Brain pericyte (primary cell): ENCODE data around the gene RIPOR2.
A peak's percentile ranks its signal among the peaks of the same experiment; 100 is the strongest.
"Not testable (repeated sequence)": the region's sequence is repeated elsewhere in the genome, so short reads cannot be mapped to it uniquely, and the experiment has no call there.

Source experiments
- DNase-seq: peaks from one replicate; pipeline ENCODE4 v3.0.0-alpha.2; 2012; ENCODE audit warnings: low read depth, low spot score

The RIPOR2 gene

DNA sequence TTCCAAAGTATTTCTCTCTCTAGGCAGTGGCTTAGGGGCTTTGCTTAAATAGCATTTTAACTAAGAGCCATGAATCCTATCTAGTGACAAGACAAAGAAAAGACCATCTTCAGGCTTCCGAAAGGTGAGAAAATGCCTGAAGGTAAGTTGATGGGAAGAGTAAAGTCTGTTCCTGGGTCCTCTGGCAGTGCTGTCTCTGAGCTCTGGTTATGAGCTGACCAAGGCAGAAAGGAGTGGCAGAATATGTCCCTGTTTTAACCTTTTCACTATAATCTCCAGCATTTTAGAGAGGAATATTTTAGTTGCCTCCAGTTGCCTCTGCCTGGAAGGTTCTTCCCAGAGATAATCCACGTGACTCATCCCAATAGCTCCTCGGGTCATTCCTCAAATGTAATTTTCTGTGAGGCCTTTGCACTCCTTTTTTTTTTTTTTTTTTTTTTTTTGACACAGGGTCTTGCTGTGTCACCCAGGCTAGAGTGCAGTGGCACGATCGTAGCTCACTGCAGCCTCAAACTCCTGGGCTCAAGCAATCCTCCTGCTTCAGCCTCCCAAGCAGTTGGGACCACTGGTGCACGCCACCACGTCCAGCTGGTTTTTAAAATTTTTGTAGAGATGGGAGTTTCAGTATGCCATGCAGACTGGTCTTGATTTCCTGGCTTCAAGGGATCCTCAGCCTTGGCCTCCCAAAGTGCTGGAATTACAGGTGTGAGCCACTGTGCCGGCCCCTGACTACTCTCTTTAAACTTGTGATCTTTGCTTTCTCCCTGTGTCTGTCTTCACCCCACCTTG, 133.3 kb downstream of the RIPOR2 start:
- no peak for DNase-seq

DNA sequence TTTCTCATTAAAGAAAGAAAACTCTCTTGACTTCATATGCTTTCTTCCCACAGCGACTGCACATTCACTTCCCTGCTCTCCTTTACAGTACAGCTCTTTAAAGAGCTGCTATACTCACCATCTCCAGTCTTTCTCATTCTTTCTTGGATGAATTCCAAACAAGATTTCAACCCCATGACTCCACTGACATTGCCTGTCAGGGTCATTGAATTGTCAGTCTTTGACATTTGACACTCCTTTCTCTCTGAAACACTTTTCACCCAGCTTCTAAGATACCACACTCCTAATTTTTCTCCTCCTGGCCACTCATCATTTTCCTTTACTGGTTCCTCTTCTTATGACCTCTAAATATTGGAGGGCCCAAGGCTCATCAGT, 136.2 kb downstream of the RIPOR2 start:
- DNase-seq = no peak

DNA sequence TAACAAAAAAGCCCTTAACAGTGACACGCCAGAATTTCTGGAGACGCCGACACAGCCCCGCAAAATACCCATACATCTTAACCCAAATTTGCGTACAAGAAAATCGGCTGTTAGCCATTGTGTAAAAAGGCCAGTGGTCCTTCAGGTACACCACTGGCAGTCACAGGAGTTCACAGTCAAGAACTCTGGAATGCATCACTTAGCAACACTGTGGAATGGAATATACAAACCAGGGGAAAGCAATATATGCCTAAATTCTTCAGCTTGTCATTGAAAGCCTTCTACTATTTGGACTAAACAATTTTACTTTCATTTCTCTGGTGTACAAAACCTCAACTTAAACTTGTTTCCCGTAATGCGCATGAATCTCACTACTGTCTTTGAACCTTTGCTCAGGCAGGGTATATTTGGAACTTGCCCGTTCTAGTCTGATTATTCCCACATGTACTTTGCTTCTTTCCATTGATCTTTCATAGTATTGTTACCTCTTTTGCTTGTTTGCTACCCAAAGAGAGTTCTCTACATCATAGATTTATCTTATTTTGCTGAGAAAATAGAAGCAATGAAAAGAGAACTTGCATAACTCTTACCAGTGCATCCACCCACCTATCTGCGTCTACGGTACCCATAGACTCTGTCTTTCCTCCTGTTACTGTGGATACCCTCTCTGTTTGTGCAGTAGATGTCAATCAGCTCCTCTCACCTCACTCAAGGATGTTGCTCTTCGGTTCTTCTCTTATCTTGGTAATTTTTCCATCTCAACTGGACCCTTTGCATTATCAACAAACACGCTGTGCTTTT, 136.8 kb downstream of the RIPOR2 start, which contains the start of gene ARMH2:
TSS of gene ARMH2 (minus strand) at position 178 of the 801 bp plus-strand sequence. CDS start at position 118, 60 bp downstream.
- DNase-seq = no peak

DNA sequence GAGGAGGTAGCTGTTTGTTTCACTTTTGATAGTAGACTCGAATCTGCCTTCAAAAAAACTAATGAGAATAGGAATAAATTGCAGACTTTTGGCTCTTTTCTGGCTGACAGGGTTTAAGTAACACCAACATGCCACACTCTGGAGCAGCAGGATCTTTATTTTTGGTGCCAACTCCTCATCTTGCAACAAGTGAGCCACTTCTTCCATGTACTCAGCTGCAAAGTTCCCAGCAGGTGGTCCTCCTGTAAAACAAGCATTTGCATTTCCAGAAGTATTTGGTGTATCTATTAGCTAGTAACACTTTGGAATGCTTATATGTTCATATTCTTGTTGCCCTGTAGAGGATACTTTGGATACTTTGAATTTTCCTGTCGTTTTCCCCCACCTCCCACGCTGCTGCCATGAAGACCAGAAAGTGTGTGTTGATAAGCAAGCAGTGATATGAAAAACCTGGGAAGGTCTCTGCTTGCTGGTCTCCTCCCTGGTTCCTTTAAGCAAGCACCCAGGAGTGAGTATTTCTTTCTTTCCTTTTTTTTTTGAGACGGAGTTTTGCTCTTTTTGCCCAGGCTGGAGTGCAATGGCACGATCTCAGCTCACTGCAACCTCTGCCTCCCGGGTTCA, 138.1 kb downstream of the RIPOR2 start:
- DNase-seq = no peak

DNA sequence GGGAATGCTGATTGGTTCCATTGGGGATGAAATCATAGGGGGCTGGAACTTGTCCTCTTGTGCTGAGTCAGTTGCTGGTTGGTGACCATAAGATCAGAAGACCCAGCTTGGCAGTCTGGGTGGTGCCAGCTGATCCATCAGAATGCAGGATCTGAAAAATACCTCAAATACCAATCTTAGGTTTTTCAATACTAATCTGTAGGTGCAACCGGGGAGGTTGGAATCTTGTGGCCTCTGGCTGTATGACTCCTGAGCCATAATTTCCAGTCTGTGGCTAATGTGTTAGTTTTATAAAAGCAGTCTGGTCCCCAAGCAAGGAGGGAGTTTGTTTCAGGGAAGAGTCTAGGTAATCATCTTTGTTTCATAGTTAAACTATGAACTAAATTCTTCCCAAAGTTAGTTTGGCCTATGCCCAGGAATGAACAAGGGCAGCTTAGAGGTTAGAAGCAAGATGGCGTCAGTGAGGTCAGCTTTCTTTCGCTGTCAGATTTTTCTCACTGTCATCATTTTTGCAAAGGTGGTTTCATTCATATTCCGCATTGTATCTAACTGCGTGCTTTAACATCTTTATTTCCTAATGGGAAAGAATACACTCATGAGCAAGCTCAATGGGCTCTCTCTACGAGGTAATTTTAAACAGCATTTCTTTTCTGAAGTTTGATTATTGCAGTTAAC, 139.0 kb downstream of the RIPOR2 start:
- DNase-seq = no peak

DNA sequence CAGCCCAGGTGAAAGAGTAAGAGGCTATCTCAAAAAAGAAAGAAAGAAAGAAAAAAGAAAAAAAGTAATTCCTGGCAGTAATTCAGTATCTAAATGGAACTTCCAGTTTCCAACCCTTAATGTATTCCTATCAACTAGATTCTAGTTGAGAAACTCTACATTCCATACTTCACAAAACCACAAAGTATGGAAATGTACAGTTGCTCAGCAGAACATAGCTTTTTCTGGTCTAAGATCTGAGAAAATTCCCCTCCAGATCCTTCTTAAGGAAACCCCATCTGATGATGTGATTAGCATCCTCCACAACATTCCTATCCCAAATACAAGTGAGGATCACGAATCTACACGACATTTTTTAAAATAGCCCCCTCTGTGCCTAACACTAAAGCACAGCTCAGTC, 140.7 kb downstream of the RIPOR2 start:
- DNase-seq = no peak

DNA sequence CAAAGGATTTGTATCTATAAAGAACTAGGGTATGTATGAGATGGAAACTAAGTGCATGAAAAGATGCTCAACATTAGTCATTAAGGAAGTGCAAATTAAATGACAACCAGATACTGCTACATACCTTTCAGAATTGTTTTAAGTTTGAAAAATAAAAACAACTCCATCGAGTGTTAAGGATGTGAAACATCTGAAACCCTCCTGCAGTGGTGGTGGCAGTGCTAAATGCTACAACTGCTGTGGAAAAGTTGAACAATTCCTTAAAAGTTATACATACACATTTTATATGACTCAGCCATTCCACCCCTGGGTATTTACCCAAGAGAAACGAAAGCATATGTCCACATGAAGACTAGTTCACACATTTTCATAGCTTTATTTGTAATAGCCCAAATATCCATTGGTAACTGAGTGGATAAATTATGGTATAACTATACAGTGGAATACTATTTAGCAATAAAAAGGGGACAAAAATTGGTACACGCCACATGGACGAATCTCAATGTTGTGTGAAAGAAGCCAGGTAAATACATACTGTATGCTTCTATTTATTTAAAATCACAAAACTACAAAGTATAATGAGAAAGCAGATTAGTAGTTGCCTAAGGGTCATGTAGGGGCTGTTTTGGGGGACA, 147.6 kb downstream of the RIPOR2 start:
- no peak for DNase-seq

DNA sequence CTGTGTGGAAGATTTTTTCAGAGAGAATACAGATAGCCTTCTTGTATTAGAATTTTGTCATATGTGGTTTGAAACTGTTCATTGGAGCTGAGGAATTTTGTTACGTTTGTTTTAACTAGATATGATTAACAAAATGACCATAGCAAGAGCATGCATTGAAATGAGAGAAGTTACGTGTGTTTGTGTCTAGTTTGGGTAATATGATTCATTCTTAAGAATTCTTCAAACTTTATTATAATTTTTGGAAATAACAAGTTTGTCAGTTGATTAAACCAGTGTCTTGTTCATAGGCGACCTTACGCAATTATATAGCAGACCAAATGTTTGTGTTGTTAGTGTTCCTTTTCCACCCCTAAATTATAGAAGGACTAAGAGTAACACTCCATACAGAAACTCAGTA, 155.6 kb downstream of the RIPOR2 start:
- DNase-seq = no peak

DNA sequence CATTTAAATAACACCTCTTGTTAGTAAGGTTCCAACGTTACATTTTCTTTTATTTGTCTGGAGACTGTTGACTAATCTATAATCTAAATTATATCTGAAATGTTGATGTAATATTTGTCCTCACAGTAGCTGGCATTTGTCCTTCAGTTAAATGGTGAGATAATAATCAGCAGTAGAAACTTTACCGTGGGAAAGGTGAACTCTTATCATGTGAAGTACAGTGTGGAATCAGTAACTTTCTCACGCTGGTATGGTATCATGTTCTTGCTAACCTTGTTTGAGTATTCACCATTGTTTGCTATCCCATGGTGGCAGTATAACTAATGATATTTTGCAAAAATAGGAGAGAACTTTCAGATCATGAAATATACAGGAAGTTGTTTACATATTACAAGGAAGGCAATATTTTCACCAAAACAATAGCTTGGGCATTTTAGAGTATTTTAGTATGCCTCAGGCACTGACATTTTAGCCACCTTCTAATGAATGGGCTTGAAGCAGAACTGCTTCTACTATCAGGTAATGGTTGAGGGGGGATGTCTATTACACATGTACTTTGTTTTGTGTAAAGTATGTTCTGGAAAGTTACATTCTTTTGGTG, 156.2 kb downstream of the RIPOR2 start:
- DNase-seq = no peak

DNA sequence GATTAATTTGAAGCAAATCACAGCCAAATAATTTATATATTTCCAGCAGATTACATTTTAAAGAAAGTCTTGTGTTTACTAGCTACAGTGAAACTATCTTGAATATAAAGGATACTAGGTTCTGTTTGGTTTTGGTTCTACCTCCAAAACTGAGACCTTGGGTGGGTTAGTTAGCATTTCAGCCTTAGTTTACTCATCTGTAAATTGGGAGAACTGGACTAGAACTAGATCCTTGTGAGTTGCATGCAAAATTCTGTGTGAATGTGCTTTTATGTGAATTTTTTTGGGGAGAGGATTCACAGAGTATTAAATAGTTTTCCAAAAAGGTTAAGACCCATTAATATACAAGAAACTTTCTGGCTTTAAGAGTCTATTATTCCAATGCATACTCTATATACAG, 156.9 kb downstream of the RIPOR2 start:
- DNase-seq = no peak

DNA sequence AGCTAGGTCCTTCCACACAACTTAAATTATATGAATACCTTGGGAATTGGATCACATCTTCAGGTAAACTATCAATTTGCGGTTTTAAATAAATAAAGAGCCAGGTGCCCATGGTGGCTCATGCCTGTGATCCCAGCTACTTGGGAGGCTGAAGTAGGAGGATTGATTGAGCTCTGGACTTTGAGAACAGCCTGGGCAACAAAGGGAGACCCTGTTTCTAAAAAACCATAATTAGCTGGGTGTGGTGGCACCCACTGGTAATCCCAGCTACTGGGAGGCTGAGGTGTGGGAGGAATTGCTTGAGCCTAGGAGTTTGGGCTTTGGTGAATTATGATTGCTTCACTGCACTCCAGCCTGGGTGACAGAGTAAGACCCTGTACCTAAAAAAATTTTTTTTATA, 157.6 kb downstream of the RIPOR2 start:
- DNase-seq = no peak

DNA sequence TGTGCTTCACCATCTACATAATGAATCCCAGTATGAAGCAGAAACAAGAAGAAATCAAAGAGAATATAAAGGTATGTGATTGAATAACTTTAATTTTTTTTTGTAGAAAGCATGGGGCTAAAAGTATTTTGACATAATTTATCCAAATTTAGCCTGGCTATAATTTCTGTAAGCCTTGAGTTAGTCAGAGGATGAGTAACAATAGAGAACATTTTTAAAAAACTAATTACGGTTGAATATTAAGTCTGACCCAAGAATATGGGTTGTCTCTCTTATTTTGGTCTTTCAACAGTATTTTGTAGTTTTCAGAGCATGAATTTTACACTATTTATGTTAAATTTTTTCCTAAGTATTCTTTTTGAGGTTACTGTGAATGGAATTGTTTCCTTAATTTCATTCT, 158.5 kb downstream of the RIPOR2 start:
- DNase-seq = no peak

DNA sequence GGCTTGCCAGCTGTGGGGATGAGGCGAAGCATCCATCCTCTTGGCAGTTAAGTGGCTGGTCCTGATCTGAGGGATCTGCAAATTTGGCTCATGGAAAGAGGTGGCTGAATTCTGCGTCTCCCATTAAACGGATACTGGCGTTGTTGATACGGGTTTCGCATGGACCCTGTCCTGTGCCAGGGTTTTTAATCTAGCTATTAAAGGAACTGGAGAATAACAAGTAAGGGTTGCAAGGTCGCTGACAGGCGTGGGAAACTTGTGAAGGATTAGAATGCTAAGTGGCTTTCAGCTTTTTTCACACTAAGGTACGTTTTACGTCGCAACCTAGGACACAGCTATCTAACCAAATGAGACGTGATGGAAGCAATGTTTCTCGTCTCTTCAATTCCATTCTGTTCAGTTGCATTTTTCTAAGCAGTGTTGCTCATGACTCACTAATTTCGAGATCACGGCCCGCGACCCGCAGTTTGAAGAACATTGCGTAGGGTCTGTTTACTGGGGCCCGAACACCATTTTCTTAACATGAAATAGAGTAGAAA, 160.2 kb downstream of the RIPOR2 start:
- DNase-seq = no peak

DNA sequence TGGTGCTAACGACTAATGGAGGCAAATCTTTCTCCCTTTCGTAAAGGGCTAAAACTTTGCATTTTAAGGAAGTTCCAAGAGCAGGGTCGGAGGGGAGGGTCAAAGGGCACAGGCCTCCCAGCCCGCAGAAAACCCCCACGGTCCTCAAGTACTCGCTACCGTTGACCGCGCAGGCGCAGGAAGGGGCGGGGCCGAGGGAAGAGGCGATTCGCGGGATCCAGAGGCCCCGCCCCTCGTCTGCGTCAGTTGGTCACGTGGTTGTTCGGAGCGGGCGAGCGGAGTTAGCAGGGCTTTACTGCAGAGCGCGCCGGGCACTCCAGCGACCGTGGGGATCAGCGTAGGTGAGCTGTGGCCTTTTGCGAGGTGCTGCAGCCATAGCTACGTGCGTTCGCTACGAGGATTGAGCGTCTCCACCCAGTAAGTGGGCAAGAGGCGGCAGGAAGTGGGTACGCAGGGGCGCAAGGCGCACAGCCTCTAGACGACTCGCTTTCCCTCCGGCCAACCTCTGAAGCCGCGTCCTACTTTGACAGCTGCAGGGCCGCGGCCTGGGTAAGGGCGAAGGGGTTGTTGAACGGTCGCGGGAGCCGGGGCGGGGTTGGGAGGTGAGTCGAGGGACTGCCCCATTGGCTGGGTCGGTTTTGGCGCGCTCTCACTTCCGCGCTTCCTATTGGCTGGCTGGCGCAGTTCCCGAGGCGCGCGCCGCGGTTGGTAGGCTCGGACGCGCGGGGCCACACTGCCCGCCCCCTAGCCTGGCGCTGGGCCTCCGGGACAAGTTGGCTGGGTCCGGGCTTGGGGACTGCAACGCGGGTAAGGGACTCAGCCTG, 160.9 kb downstream of the RIPOR2 start, which contains the start of gene GMNN:
TSS of gene GMNN (plus strand) at position 242 of the 824 bp plus-strand sequence. CDS start 2,310 bp downstream, outside the sequence.
- DNase-seq = peak; percentile 81

DNA sequence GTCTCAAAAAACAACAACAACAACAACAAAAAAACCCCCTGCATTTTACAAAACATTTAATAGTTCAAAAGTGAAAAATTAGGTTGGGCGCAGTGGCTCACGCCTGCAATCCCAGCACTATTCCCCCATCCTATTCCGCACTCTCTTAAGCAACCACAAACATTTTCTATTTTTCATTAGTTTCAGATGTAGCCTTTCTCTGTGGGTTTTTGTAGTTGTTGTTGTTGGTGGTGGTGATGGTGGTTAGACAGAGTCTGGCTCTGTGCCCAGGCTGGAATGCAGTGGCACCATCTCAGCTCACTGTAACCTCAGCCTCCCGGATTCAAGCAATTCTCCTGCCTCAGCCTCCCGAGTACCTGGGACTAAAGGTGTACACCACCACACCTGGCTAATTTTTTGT, 167.4 kb downstream of the RIPOR2 start:
- DNase-seq = no peak

DNA sequence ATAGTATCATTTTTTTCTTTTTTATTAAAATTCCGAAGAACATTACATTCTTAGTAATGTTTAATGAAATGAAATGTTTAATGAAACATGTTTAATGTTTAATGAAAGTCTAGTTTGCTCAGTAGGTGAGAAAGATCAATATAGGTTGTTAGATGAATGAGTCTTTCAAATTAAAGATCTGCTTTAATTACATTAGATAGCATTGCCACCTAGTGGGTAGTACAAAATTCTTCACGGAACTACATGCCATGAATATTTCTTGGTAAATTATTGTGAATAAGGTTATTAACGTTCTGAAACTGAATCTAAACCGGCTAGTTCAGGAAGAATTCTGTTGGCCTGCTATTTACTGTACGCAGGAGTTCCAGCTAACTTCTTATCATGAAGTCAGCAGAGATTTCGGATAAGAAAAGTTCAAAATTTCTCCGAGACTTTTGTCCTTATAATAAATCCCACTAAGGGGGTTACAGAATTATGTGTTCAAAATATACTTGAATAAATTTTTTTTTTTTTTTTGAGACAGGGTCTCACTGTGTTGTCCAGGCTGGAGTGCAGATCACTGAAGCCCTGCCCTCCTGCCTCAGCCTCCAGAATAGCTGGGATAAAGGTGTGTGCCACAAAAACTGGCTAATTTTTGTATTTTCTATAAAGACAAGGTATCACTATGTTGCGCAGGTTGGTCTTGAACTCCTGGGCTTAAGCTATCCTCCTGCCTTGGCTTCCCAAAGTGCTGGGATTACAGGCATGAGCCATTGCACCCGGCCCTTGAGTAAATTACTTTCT, 168.9 kb downstream of the RIPOR2 start:
- no peak for DNase-seq

DNA sequence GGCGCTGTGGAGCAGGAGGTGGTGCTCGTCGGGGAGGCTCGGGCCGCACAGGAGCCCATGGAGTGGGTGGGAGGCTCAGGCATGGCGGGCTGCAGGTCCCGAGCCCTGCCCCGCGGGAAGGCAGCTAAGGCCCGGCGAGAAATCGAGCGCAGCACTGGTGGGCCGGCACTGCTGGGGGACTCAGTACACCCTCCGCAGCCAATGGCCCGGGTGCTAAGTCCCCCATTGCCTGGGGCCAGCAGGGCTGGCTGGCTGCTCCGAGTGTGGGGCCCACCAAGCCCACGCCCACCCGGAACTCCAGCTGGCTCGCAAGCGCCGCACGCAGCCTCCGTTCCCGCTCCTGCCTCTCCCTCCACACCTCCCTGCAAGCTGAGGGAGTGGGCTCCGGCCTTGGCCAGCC, 169.8 kb downstream of the RIPOR2 start:
- DNase-seq = not testable (repeated sequence)

DNA sequence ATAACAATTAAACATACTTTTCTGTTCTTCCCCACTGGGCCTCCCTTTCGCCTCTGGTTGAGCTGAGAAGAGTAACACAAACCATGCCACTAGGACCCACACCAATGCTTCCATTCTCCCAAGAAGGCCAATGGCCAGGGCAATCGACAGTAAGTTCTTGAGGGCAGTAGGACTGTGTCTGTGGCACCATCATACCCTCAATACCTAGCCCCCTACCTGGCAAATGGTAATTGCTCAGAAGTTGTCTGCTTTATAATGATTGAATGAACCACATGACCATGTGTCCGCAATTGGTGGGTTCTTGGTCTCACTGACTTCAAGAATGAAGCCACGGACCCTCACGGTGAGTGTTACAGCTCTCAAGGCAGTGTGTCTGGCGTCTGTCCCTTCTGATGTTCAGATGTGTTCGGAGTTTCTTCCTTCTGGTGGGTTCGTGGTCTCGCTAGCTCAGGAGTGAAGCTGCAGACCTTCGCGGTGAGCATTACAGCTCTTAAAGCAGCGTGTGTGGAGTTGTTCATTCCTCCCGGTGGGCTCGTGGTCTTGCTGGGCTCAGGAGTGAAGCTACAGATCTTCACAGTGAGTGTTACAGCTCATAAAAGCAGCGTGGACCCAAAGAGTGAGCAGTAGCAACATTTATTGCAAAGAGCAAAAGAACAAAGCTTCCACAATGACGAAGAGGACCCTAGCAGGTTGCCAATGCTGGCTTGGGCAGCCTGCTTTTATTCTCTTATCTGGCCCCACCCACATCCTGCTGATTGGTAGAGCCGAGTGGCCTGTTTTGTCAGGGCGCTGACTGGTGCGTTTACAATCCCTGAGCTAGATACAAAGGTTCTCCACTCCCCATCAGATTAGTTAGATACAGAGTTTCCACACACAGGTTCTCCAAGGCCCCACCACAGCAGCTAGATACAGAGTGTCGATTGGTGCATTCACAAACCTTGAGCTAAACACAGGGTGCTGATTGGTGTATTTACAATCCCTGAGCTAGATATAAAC, 170.6 kb downstream of the RIPOR2 start:
- not testable (repeated sequence) for DNase-seq
